ENCODE data around the gene CPXM1.

The CPXM1 gene

DNA sequence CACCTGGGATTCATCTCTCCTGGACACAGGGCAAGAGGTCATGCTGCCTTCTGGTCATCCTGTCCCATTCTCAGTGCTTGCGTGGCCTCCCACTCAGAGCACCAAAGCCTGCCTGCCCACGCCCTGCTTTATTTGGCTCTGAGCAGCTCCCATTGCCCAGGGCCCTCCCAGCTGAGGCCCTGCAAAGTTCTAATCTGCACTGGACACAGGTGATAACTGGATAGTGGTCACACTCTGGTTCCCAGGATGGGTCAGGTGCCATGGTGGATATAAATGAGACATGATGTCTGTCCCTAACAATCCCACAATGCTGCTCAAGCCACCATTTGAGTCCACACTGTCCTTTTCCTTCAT lies 39.5 kb downstream of the CPXM1 start:
- no peak for ATAC-seq
- TF ChIP-seq TOX (CRISPR knock-in tag; IDR thresholded peaks at IDR 0.05; ENCODE audit: borderline replicate concordance) (no peak), CSDC2 (CRISPR knock-in tag; IDR thresholded peaks at IDR 0.05) (no peak), SNAI2 (CRISPR knock-in tag; IDR thresholded peaks at IDR 0.05) (no peak)

DNA sequence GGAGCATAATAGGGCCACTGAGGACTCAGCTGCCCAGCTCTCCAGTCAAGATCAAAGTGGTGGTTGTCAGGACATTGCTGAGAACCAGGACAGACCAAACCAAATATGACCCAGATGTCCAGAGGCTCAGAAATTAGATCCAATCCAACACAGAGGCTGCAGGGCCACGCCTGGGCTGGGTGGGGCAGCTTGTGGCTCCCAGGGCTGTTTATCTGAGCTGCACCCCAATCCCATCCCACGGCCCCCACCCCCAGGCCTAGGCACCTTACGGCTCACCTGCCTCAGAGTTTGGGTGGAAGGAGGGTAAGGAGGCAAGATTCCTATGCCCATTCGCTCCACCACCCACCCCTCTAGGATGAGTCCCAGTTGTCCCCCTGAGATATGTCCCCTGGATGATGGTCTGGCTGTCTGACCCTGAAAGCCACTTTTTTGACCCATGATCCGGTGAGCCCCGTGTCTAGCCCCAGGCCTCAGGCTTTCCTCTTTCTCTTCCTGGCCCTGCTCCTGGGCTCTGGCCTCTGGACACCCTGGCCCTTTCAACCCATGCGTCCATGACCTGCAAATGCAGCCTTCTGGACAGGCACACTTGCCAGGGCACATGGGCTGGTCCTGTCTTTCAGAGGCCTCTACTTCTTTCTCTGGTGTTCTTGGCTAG lies 40.0 kb downstream of the CPXM1 start:
- TF ChIP-seq SNAI2 (CRISPR knock-in tag; IDR thresholded peaks at IDR 0.05) (no peak), ARNTL (CRISPR knock-in tag; IDR thresholded peaks at IDR 0.05; ENCODE audit: borderline replicate concordance, low read depth) (no peak), ZNF565 (CRISPR knock-in tag; conservative IDR thresholded peaks at IDR 0.05; ENCODE audit: low read depth) (no peak), TCF4 (CRISPR knock-in tag; IDR thresholded peaks at IDR 0.05; ENCODE audit: borderline replicate concordance) (no peak), ISL1 (CRISPR knock-in tag; IDR thresholded peaks at IDR 0.05) (no peak), BACH2 (CRISPR knock-in tag; IDR thresholded peaks at IDR 0.05; ENCODE audit: borderline replicate concordance) (no peak), ZFP3 (CRISPR knock-in tag; IDR thresholded peaks at IDR 0.05) (no peak), GLIS3 (CRISPR knock-in tag; IDR thresholded peaks at IDR 0.05) (no peak), TOX (CRISPR knock-in tag; IDR thresholded peaks at IDR 0.05; ENCODE audit: borderline replicate concordance) (no peak), CSDC2 (CRISPR knock-in tag; IDR thresholded peaks at IDR 0.05) (no peak), ESRRG (CRISPR knock-in tag; IDR thresholded peaks at IDR 0.05) (no peak), PPARA (CRISPR knock-in tag; IDR thresholded peaks at IDR 0.05; ENCODE audit: borderline replicate concordance) (no peak)
- TF ChIP-seq, protein P1, sequence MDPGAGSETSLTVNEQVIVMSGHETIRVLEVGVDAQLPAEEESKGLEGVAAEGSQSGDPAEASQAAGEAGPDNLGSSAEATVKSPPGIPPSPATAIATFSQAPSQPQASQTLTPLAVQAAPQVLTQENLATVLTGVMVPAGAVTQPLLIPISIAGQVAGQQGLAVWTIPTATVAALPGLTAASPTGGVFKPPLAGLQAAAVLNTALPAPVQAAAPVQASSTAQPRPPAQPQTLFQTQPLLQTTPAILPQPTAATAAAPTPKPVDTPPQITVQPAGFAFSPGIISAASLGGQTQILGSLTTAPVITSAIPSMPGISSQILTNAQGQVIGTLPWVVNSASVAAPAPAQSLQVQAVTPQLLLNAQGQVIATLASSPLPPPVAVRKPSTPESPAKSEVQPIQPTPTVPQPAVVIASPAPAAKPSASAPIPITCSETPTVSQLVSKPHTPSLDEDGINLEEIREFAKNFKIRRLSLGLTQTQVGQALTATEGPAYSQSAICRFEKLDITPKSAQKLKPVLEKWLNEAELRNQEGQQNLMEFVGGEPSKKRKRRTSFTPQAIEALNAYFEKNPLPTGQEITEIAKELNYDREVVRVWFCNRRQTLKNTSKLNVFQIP (CRISPR knock-in tag; IDR thresholded peaks at IDR 0.05; ENCODE audit: borderline replicate concordance, low read depth), result no peak
- ATAC-seq, result no peak

DNA sequence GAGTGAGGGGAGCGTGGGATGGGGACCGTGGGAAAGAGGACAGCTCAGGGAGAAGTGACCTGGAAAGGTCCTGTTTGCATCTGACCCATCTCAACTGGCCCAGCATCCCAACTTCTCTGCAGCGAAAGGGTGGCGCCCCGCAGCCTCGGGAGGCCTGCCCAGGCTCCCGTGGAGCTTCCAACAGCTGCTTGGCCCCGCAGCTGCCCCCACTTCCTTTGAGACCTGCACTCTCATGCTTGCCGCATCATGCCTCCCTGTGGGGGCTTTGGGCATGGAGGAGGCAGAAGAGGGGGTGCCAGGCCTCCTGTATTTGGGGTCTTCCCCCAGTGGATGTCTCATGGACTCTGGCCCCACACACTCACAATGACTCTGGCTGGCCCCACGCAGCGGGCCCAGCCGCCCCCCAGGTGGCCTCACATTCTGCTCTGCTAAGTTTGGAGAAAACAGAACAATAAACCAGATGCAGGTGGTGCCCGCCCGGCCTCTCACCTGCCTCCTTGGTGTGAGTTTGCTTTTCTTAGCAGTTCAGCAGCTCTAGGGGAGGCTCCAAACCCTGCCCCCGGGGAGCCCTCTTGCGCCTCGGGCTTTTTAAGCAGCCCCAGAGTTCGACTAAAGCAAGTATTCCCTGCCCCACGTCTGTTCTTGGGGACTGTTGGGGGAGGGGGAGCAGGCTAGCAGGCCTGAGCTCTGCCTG lies 40.7 kb downstream of the CPXM1 start:
- ATAC-seq, result no peak
- no peak for TF ChIP-seq TOX (CRISPR knock-in tag; IDR thresholded peaks at IDR 0.05; ENCODE audit: borderline replicate concordance)
- TF ChIP-seq, protein P2, sequence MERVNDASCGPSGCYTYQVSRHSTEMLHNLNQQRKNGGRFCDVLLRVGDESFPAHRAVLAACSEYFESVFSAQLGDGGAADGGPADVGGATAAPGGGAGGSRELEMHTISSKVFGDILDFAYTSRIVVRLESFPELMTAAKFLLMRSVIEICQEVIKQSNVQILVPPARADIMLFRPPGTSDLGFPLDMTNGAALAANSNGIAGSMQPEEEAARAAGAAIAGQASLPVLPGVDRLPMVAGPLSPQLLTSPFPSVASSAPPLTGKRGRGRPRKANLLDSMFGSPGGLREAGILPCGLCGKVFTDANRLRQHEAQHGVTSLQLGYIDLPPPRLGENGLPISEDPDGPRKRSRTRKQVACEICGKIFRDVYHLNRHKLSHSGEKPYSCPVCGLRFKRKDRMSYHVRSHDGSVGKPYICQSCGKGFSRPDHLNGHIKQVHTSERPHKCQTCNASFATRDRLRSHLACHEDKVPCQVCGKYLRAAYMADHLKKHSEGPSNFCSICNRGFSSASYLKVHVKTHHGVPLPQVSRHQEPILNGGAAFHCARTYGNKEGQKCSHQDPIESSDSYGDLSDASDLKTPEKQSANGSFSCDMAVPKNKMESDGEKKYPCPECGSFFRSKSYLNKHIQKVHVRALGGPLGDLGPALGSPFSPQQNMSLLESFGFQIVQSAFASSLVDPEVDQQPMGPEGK (CRISPR knock-in tag; IDR thresholded peaks at IDR 0.05; ENCODE audit: borderline replicate concordance), result no peak

DNA sequence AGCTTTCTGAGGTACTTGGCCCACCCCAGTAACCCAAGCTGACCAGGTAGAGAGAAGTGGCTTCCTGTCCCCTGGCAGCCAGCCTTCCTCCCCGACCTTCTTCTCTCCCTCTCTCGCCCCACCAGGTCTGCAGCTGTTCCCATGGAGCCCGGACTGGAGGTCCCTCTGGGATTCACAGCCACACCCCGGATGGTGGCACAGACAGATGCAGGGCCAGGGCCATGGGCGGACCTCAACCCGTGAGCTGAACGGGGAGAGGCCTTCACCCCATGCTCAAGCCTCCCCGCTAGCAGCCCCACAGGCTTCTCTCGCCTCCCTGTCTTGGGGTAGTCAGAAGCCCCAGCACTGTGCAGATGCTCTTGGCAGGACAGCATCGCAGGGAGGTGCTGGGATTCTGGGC lies 41.3 kb downstream of the CPXM1 start:
- no peak for TF ChIP-seq SNAI2 (CRISPR knock-in tag; IDR thresholded peaks at IDR 0.05)
- TF ChIP-seq GLIS3 (CRISPR knock-in tag; IDR thresholded peaks at IDR 0.05), result no peak
- no peak for TF ChIP-seq CSDC2 (CRISPR knock-in tag; IDR thresholded peaks at IDR 0.05)
- TF ChIP-seq, protein P1 (CRISPR knock-in tag; IDR thresholded peaks at IDR 0.05; ENCODE audit: borderline replicate concordance, low read depth), result no peak
- TF ChIP-seq RARB (CRISPR knock-in tag; IDR thresholded peaks at IDR 0.05), result no peak
- no peak for TF ChIP-seq ZFP3 (CRISPR knock-in tag; IDR thresholded peaks at IDR 0.05)
- TF ChIP-seq, protein P3, sequence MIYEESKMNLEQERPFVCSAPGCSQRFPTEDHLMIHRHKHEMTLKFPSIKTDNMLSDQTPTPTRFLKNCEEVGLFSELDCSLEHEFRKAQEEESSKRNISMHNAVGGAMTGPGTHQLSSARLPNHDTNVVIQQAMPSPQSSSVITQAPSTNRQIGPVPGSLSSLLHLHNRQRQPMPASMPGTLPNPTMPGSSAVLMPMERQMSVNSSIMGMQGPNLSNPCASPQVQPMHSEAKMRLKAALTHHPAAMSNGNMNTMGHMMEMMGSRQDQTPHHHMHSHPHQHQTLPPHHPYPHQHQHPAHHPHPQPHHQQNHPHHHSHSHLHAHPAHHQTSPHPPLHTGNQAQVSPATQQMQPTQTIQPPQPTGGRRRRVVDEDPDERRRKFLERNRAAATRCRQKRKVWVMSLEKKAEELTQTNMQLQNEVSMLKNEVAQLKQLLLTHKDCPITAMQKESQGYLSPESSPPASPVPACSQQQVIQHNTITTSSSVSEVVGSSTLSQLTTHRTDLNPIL (CRISPR knock-in tag; IDR thresholded peaks at IDR 0.05; ENCODE audit: low read depth), result no peak
- TF ChIP-seq PPARA (CRISPR knock-in tag; IDR thresholded peaks at IDR 0.05; ENCODE audit: borderline replicate concordance), result no peak
- TF ChIP-seq, protein P2 (CRISPR knock-in tag; IDR thresholded peaks at IDR 0.05; ENCODE audit: borderline replicate concordance), result no peak
- TF ChIP-seq BACH2 (CRISPR knock-in tag; IDR thresholded peaks at IDR 0.05; ENCODE audit: borderline replicate concordance), result no peak
- no peak for TF ChIP-seq TOX (CRISPR knock-in tag; IDR thresholded peaks at IDR 0.05; ENCODE audit: borderline replicate concordance)
- no peak for TF ChIP-seq ZFP30 (CRISPR knock-in tag; IDR thresholded peaks at IDR 0.05)
- no peak for TF ChIP-seq ZNF70 (CRISPR knock-in tag; IDR thresholded peaks at IDR 0.05)
- TF ChIP-seq ARNTL (CRISPR knock-in tag; IDR thresholded peaks at IDR 0.05; ENCODE audit: borderline replicate concordance, low read depth), result no peak
- ATAC-seq, result no peak

Data from SK-N-SH treated with all-trans-retinoic acid at 6 μM for 48 hours (cell line).